ENCODE measurements around the gene PADI3.

PADI3 gene

DNA sequence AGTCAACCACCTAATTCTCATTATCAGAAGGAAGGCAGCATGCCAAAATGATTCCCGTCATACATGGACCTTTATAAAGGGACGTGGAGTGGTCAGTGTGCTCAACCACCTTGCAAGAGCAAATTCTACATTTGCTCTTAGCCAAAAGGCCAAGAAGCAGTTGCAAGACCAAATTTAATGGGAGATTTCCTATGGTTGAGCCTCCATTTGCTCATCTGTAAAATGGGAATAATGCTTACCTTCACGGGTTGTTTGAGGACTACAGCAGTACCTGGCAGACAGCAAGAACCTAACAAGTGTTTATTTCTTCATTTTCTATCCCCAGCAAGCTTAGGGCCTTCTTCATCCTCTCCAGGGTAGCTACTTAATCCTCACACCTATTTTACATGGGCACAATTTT lies 41.7 kb downstream of the PADI3 start:
- H3K36me3 ChIP-seq (ENCODE audit: insufficient read depth, low read length): no peaks in the 10 kb centered on the region
- no peak for TF ChIP-seq POLR2AphosphoS5 (IDR thresholded peaks at IDR 0.05; ENCODE audit: borderline replicate concordance, low read depth, low read length)
- no peak overlapping the region for H3K9ac ChIP-seq (ENCODE audit: insufficient read length)
- DNase-seq (ENCODE audit: low read depth, low spot score): no peak
- H3K4me3 ChIP-seq: no peak overlapping the region
- H3K27ac ChIP-seq: no peak overlapping the region
- H3K9me3 ChIP-seq (ENCODE audit: low read depth, low read length): no peaks in the 10 kb centered on the region

DNA sequence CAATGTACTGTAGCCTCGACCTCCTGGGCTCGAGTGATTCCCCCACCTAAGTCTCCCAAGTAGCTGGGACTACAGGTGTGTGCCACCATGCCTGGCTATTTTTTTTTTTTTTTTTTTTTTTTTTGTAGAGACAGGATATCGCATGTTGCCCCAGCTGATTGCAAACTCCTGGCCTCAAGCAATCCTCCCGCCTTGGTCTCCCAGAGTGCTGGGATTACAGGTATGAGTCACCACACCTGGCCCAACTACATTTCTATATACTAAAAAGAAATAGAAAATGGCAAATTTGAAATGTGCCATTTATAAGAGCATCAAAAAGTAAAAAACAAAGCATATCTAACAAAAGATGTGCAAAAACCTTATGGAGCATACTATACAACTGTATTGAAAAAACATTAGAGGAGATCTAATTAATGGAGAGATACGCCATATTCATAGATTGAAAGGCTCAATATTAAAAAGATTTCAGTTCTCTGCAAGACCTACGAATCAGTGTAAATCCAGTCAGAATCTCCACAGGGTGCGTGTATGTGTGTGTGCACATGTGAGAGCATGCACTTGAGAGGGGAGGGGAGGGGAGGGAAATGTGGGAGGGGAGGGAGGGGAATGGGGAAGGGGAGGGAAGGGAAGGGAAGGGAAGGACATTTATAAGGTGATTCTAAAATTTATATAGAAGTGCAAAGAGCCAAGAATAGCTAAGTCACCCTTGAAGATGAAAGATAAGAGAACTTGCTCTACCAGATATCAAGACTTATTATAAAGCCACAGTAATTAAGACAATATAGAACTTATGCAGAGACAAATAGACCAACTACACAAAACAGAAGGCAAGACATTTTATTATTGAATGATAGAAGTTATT lies 43.6 kb downstream of the PADI3 start:
- no peaks in the 10 kb centered on the region for H3K9me3 ChIP-seq (ENCODE audit: low read depth, low read length)
- H3K27ac ChIP-seq: no peak overlapping the region
- TF ChIP-seq FOXP2 (optimal IDR thresholded peaks at IDR 0.05; ENCODE audit: control extremely low read depth, extremely low read length, insufficient read depth) (no peak), EZH2 (IDR thresholded peaks at IDR 0.05) (no peak), POLR2AphosphoS5 (IDR thresholded peaks at IDR 0.05; ENCODE audit: borderline replicate concordance, low read depth, low read length) (no peak)
- H3K36me3 ChIP-seq (ENCODE audit: insufficient read depth, low read length): no peaks in the 10 kb centered on the region
- H3K4me3 ChIP-seq: no peak overlapping the region
- H3K9ac ChIP-seq (ENCODE audit: insufficient read length): no peak overlapping the region
- DNase-seq (ENCODE audit: low read depth, low spot score): no peak

DNA sequence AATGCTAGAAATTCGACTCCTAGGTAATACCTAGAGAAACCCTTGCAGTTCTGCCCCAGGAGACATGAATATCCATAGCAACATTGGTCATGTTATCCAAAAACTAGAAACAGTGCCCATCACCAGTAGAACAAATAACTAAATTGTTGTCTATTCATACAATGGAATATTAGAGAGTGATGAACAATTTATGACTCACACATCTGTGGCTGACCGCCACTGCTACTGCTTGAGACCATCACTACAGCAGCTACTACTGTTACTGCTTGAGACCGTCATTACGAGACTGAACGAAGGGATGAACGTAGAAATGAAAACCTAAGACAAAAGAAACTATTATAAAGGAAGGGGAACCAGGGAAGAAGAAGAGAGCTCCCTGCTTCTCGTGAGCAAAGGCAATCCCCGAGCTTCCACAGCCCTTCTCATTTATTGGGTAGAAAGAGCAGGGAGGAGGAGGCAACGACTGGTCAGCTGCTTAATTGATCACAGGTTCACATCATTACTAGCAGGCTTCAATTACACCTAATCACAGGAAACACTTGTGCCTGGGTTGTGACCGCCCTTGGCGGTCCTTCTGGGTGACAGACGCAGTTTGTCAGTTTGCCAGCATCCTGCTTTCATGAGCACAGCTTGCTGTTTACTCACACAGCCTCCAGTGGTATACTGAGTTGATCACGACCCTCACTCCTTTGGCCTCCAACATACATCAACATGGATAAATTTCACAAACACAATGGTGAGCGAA lies 45.0 kb downstream of the PADI3 start:
- TF ChIP-seq EZH2 (IDR thresholded peaks at IDR 0.05) (no peak), POLR2AphosphoS5 (IDR thresholded peaks at IDR 0.05; ENCODE audit: borderline replicate concordance, low read depth, low read length) (no peak), FOXP2 (optimal IDR thresholded peaks at IDR 0.05; ENCODE audit: control extremely low read depth, extremely low read length, insufficient read depth) (no peak)
- no peaks in the 10 kb centered on the region for H3K36me3 ChIP-seq (ENCODE audit: insufficient read depth, low read length)

DNA sequence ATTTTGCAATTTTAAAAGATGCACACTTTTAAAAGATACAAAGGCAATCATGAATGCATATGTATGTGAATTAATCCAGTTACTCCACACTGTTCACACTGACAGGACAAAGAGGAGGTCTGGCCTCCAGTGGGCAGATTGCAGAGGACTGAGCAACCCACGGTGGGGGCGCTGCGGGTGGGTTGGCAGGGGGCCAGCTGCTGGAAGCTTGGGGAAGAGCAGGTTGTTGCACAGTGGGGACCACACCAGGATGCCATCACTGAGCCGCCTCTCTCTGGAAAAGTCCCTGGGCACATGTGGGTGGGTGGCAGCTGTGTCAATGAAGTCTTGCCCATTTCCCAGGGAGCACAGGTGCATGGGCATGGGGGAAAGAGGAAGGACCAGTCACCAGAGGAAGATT lies 46.4 kb downstream of the PADI3 start:
- no peak overlapping the region for H3K9ac ChIP-seq (ENCODE audit: insufficient read length)
- DNase-seq (ENCODE audit: low read depth, low spot score): no peak

More for the DNA sequence above, 45.0 kb downstream of the PADI3 start:
- Histone ChIP-seq H3K9ac (ENCODE audit: insufficient read length) (no peak overlapping the region), H3K4me3 (no peak overlapping the region), H3K27ac (no peak overlapping the region; the same call in 1 of the 2 replicates), H3K9me3 (ENCODE audit: low read depth, low read length) (no peaks in the 10 kb centered on the region)
- no peak for DNase-seq (ENCODE audit: low read depth, low spot score)

DNA sequence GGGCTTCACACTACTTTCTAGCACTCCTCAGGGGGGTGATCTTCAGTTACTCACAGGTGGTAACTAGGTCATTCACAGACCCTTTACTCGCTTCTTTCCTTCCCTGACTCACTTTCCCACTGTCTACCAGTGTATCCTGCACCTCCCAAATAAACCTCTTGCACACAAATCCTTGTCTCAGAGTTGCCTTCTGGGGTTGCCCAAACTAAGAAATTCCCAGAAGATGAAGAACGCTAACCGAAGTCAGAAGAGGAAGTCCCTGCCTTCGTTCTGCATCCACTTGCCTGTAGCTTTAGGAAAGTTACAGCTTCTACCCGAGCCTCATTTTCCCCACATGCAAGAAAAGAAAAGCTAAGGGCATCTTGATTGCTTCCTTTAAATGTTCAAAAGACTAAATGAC lies 47.2 kb downstream of the PADI3 start:
- H3K36me3 ChIP-seq (ENCODE audit: insufficient read depth, low read length): no peaks in the 10 kb centered on the region
- DNase-seq (ENCODE audit: low read depth, low spot score): no peak
- H3K9ac ChIP-seq (ENCODE audit: insufficient read length): no peak overlapping the region
- H3K27ac ChIP-seq: no peak overlapping the region
- TF ChIP-seq FOXP2 (optimal IDR thresholded peaks at IDR 0.05; ENCODE audit: control extremely low read depth, extremely low read length, insufficient read depth) (no peak), POLR2AphosphoS5 (IDR thresholded peaks at IDR 0.05; ENCODE audit: borderline replicate concordance, low read depth, low read length) (no peak), EZH2 (IDR thresholded peaks at IDR 0.05) (no peak)
- H3K4me3 ChIP-seq: no peak overlapping the region
- no peaks in the 10 kb centered on the region for H3K9me3 ChIP-seq (ENCODE audit: low read depth, low read length)

More for the DNA sequence above, 46.4 kb downstream of the PADI3 start:
- H3K36me3 ChIP-seq (ENCODE audit: insufficient read depth, low read length): no peaks in the 10 kb centered on the region
- no peak overlapping the region for H3K4me3 ChIP-seq
- H3K27ac ChIP-seq: no peak overlapping the region
- H3K9me3 ChIP-seq (ENCODE audit: low read depth, low read length): no peaks in the 10 kb centered on the region
- TF ChIP-seq FOXP2 (optimal IDR thresholded peaks at IDR 0.05; ENCODE audit: control extremely low read depth, extremely low read length, insufficient read depth): no peak
- TF ChIP-seq EZH2 (IDR thresholded peaks at IDR 0.05): no peak
- no peak for TF ChIP-seq POLR2AphosphoS5 (IDR thresholded peaks at IDR 0.05; ENCODE audit: borderline replicate concordance, low read depth, low read length)

DNA sequence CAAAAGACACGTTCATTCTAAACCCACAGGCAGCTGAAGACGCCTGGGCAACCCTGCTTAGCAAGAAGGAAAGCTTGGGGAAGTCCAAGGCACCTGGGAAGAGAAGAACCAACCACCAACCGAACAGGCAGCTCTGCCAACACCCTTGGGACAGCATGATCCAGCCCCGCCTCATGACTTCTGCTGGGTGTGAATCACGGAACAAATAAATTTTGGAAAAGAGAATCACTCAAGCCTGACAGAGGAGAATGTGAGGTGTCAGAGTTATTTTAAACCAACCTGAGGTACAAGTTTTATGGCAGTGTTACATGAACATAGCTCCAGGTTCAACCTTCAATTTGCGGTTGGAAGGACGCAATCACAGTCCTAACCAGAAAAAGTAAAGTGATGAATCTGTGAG lies 49.1 kb downstream of the PADI3 start:
- Histone ChIP-seq H3K27ac (no peak overlapping the region), H3K4me3 (no peak overlapping the region), H3K36me3 (ENCODE audit: insufficient read depth, low read length) (no peaks in the 10 kb centered on the region), H3K9me3 (ENCODE audit: low read depth, low read length) (no peaks in the 10 kb centered on the region), H3K9ac (ENCODE audit: insufficient read length) (no peak overlapping the region)
- TF ChIP-seq POLR2AphosphoS5 (IDR thresholded peaks at IDR 0.05; ENCODE audit: borderline replicate concordance, low read depth, low read length): no peak
- TF ChIP-seq EZH2 (IDR thresholded peaks at IDR 0.05): no peak
- TF ChIP-seq FOXP2 (optimal IDR thresholded peaks at IDR 0.05; ENCODE audit: control extremely low read depth, extremely low read length, insufficient read depth): no peak
- DNase-seq (ENCODE audit: low read depth, low spot score): no peak

DNA sequence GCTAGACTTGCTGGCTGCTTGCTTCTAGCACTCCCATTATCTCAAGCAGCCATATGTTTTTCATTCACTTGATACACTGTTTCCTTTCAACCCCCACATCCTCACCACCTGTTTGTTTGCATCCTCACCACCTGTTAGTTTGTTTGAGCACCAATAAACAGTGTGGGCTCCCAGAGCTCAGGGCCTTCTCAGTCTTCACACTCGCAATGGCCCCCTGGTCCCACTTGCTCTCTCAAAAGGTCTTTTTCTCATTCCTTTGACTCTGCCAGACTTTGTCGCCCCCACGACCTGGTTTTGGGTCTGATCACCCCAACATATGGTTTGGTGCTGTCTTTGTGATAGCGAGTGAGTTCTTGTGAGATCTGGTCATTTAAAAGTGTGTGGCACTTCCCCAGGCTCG lies 52.9 kb downstream of the PADI3 start:
- Histone ChIP-seq H3K9ac (ENCODE audit: insufficient read length) (no peak overlapping the region), H3K4me3 (no peak overlapping the region), H3K27ac (no peak overlapping the region), H3K9me3 (ENCODE audit: low read depth, low read length) (no peaks in the 10 kb centered on the region), H3K36me3 (ENCODE audit: insufficient read depth, low read length) (no peaks in the 10 kb centered on the region)
- no peak for DNase-seq (ENCODE audit: low read depth, low spot score)
- no peak for TF ChIP-seq FOXP2 (optimal IDR thresholded peaks at IDR 0.05; ENCODE audit: control extremely low read depth, extremely low read length, insufficient read depth)

DNA sequence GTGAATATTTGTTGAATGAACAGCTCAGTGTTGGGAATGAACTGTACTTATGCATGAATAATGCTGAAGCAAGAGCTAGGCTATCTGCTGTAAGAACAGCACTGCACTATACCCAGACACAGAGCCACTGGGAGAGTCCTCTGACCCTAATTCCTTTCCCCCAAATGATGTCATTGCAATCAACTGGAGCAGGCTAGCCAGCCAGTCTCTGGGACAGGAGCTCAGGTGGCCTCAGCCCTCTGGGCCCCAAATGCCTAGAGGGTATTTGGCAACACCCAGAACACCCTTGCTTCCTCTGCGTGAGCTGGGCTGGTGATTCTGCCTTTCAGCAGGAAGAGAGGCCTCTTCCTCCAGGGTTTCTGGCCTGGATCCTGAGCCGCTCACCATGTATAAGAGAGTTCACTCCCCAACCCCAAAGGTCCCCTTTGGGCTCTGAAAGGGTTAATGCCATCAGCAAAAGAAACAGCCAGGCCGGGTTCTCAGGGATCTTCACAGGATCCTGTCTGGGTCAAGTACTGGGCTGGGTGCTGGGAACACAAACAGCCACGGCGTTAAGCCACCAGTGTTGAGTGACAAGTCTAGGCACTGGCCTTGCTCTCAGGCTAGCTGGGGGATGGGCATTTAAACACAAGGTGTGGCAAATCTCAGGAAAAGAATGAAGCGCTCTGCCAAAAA lies 55.4 kb downstream of the PADI3 start:
- no peak overlapping the region for H3K4me3 ChIP-seq
- no peaks in the 10 kb centered on the region for H3K9me3 ChIP-seq (ENCODE audit: low read depth, low read length)
- no peaks in the 10 kb centered on the region for H3K36me3 ChIP-seq (ENCODE audit: insufficient read depth, low read length)
- H3K9ac ChIP-seq (ENCODE audit: insufficient read length): no peak overlapping the region
- H3K27ac ChIP-seq: no peak overlapping the region
- DNase-seq (ENCODE audit: low read depth, low spot score): no peak
- TF ChIP-seq FOXP2 (optimal IDR thresholded peaks at IDR 0.05; ENCODE audit: control extremely low read depth, extremely low read length, insufficient read depth) (no peak), EZH2 (IDR thresholded peaks at IDR 0.05) (no peak), POLR2AphosphoS5 (IDR thresholded peaks at IDR 0.05; ENCODE audit: borderline replicate concordance, low read depth, low read length) (no peak)
